H9 (cell line): ENCODE data around the gene PMP22. TPM values are rescaled to one million over a fixed set of nuclear protein-coding genes. Genes with fewer than 3 reads are reported as not detected.

ENCODE experiments used
- DNase-seq: peaks from one replicate; pipeline ENCODE4 v3.0.0-alpha.2; 2017
- H2AFZ ChIP-seq: one replicate; pipeline ENCODE4 v1.6.1; 2013; ENCODE audit warnings: mild to moderate bottlenecking, low read length, control low read depth, moderate library complexity
- H2AK5ac ChIP-seq: 2 replicates; pipeline ENCODE4 v1.6.1; 2013; ENCODE audit warnings: low read length, control low read depth, mixed read lengths; ENCODE audit not compliant: insufficient read length
- H2BK120ac ChIP-seq: one replicate; pipeline ENCODE4 v1.6.1; 2013; ENCODE audit warnings: low read depth, mild to moderate bottlenecking, low read length, control low read depth, inconsistent platforms; ENCODE audit not compliant: poor library complexity, severe bottlenecking
- H2BK12ac ChIP-seq: 2 replicates; pipeline ENCODE4 v1.6.1; 2013; ENCODE audit warnings: low read length, control low read depth, mixed read lengths, low read depth; ENCODE audit not compliant: insufficient read length
- H2BK15ac ChIP-seq: 2 replicates; pipeline ENCODE4 v1.6.1; 2013; ENCODE audit warnings: low read depth, low read length, control low read depth
- H2BK20ac ChIP-seq: one replicate; pipeline ENCODE4 v1.6.1; 2013; ENCODE audit warnings: low read depth, mild to moderate bottlenecking, low read length, control low read depth, inconsistent platforms; ENCODE audit not compliant: poor library complexity, severe bottlenecking
- H2BK5ac ChIP-seq: 2 replicates; pipeline ENCODE4 v1.6.1; 2013; ENCODE audit warnings: low read length, control low read depth, mixed read lengths; ENCODE audit not compliant: insufficient read length
- H3K14ac ChIP-seq: 2 replicates; pipeline ENCODE4 v1.6.1; 2013; ENCODE audit warnings: low read length, control low read depth; ENCODE audit not compliant: insufficient read depth
- H3K18ac ChIP-seq: 2 replicates; pipeline ENCODE4 v1.6.1; 2013; ENCODE audit warnings: low read depth, mild to moderate bottlenecking, mixed read lengths, low read length, control low read depth; ENCODE audit not compliant: insufficient read length
- H3K23ac ChIP-seq: 2 replicates; pipeline ENCODE4 v1.6.1; 2013; ENCODE audit warnings: low read length, control low read depth, mixed read lengths, low read depth; ENCODE audit not compliant: insufficient read length
- H3K23me2 ChIP-seq: 2 replicates; pipeline ENCODE4 v1.6.1; 2013; ENCODE audit warnings: low read depth, mild to moderate bottlenecking, mixed read lengths, low read length, control low read depth; ENCODE audit not compliant: insufficient read length, poor library complexity, severe bottlenecking
- H3K27ac ChIP-seq: 2 replicates; pipeline ENCODE4 v1.5.1; 2013; ENCODE audit warnings: low read length, control low read depth, mixed read lengths, low read depth; ENCODE audit not compliant: insufficient read length
- H3K27me3 ChIP-seq: 2 replicates; pipeline ENCODE4 v1.6.1; 2013; ENCODE audit warnings: low read length, control low read depth, inconsistent platforms; ENCODE audit not compliant: insufficient read depth
- H3K4ac ChIP-seq: 2 replicates; pipeline ENCODE4 v1.6.1; 2013; ENCODE audit warnings: low read depth, mild to moderate bottlenecking, control low read depth, inconsistent platforms, low read length, moderate library complexity
- H3K4me1 ChIP-seq: 2 replicates; pipeline ENCODE4 v1.6.1; 2013; ENCODE audit warnings: low read length, control low read depth, inconsistent platforms; ENCODE audit not compliant: insufficient read depth
- H3K4me2 ChIP-seq: 2 replicates; pipeline ENCODE4 v1.6.1; 2013; ENCODE audit warnings: low read length, control low read depth, mixed read lengths; ENCODE audit not compliant: insufficient read length, insufficient read depth
- H3K56ac ChIP-seq: 2 replicates; pipeline ENCODE4 v1.6.1; 2013; ENCODE audit warnings: low read depth, mild to moderate bottlenecking, mixed read lengths, low read length, control low read depth; ENCODE audit not compliant: insufficient read length
- H3K79me1 ChIP-seq: 2 replicates; pipeline ENCODE4 v1.6.1; 2013; ENCODE audit warnings: low read depth, mild to moderate bottlenecking, moderate library complexity, low read length, control low read depth, inconsistent platforms; ENCODE audit not compliant: insufficient read depth, poor library complexity, severe bottlenecking
- H3K79me2 ChIP-seq: 2 replicates; pipeline ENCODE4 v1.6.1; 2013; ENCODE audit warnings: low read length, control low read depth, inconsistent platforms; ENCODE audit not compliant: insufficient read depth
- H3K9ac ChIP-seq: 2 replicates; pipeline ENCODE4 v1.6.1; 2013; ENCODE audit warnings: low read length, control low read depth, mixed read lengths; ENCODE audit not compliant: insufficient read length; ENCODE audit errors: extremely low read depth
- H3K9me3 ChIP-seq: one replicate; pipeline ENCODE4 v1.6.1; 2013; ENCODE audit warnings: low read depth, low read length, inconsistent platforms; ENCODE audit not compliant: control insufficient read depth
- H3T11ph ChIP-seq: one replicate; pipeline ENCODE4 v1.6.1; 2013; ENCODE audit warnings: mild to moderate bottlenecking, low read length, control low read depth, inconsistent platforms
- H4K20me1 ChIP-seq: one replicate; pipeline ENCODE4 v1.6.1; 2013; ENCODE audit not compliant: control insufficient read depth, insufficient read length, insufficient read depth
- H4K5ac ChIP-seq: 2 replicates; pipeline ENCODE4 v1.6.1; 2013; ENCODE audit warnings: low read depth, mild to moderate bottlenecking, mixed read lengths, low read length, control low read depth; ENCODE audit not compliant: insufficient read length
- H4K8ac ChIP-seq: replicated peaks from 2 replicates; pipeline ENCODE4 v1.6.1; 2013; ENCODE audit warnings: low read length, control low read depth, mixed read lengths, low read depth; ENCODE audit not compliant: insufficient read length
- H4K91ac ChIP-seq: 2 replicates; pipeline ENCODE4 v1.6.1; 2013; ENCODE audit warnings: low read depth, mild to moderate bottlenecking, moderate library complexity, mixed read lengths, low read length, control low read depth; ENCODE audit not compliant: insufficient read length
- H3K27ac Mint-ChIP-seq, 3 experiments: 2 replicates in 2 of 3; 3 replicates in 1 of 3; pipeline ENCODE4 v1.8.0; 2020 to 2021; ENCODE audit warnings: mixed read lengths in 3 of 3, mild to moderate bottlenecking in 1 of 3, moderate library complexity in 1 of 3
- H3K27me3 Mint-ChIP-seq: 2 replicates; pipeline ENCODE4 v1.8.0; 2021; ENCODE audit warnings: low read depth, mild to moderate bottlenecking, moderate library complexity, mixed read lengths
- H3K36me3 Mint-ChIP-seq, 3 experiments: 2 replicates in 2 of 3; 3 replicates in 1 of 3; pipeline ENCODE4 v1.8.0; 2020 to 2021; ENCODE audit warnings: low read depth in 3 of 3, mixed read lengths in 3 of 3; ENCODE audit not compliant: insufficient read depth in 1 of 3
- H3K4me1 Mint-ChIP-seq, 2 experiments: 2 replicates each; pipeline ENCODE4 v1.8.0; 2020; ENCODE audit warnings: mixed read lengths in 2 of 2
- H3K4me3 Mint-ChIP-seq, 2 experiments: 2 replicates in 1 of 2; 3 replicates in 1 of 2; pipeline ENCODE4 v1.8.0; 2020 to 2021; ENCODE audit warnings: mild to moderate bottlenecking in 2 of 2, mixed read lengths in 2 of 2, moderate library complexity in 1 of 2
- H3K9me3 Mint-ChIP-seq, 2 experiments: 2 replicates in 1 of 2; 3 replicates in 1 of 2; pipeline ENCODE4 v1.8.0; 2020; ENCODE audit warnings: mild to moderate bottlenecking in 2 of 2, mixed read lengths in 2 of 2, moderate library complexity in 1 of 2
- WGBS: extraction: QIAGEN DNeasy Blood & Tissue Kit; methylation state at CpG from one replicate; pipeline ENCODE4 v1.1.7; 2013; ENCODE audit warnings: missing lambda C conversion rate, low lambda C conversion rate, mixed read lengths; ENCODE audit not compliant: insufficient read length; ENCODE audit errors: extremely low coverage; 5-methylcytosine and 5-hydroxymethylcytosine counted together
- total RNA-seq: library from RNA; stranded (reverse); gene quantifications from 2 replicates; pipeline ENCODE4 v1.2.1, GENCODE V29; 2021
- TF ChIP-seq, protein P1 (sequence below): fragments of 200-600 bp; sonication (generic); conservative IDR thresholded peaks from 3 replicates; pipeline ENCODE4 v1.8.0; 2021; ENCODE audit warnings: antibody characterized with exemption, mild to moderate bottlenecking

The PMP22 gene
- total RNA-seq, 1 experiment from 2014 or later: 1.5 TPM

DNA sequence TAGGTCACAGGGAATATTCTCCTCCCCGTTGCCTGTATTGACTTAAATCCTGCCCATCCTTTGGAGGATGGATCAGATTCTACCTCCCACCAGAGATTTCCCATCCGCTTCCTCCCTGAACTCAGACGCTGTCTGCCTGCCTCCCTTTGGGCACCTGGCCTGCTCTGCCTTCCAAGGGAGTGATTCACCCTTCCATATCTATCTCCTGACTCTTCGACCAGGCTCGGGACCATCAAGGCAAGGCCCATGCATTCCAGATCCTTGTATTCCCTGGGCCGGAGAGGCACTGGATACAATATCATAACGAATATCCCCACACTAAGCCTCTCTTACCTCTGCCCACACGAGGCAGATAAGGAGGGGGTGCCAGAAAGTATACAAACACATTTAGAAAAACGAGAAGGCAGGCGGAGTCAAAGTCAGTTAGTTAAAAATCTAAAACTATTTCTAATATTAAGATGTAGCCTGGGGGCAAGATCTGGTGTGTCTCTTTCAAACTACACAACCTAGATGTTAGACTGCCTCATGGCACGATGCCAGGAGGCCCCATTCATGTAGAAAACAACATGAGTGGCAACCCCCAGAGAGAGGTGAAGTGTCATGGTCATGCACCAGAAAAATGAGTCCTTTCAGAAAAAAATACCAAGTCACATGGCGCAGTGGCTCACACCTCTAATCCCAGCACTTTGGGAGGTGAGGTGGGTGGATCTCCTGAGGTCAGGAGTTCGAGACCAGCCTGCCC lies 9.2 kb downstream of the PMP22 start:
- WGBS: no CpG with 5 or more reads among the region's 13 CpGs
- Histone ChIP-seq H3K4me1 (no peaks in the 10 kb centered on the region), H3K14ac (no peak overlapping the region), H2BK5ac (no peak overlapping the region), H3K18ac (no peak overlapping the region), H3K4ac (no peak overlapping the region), H3K27ac (no peak overlapping the region), H2BK120ac (no peak overlapping the region), H3K79me2 (no peaks in the 10 kb centered on the region), H3K9ac (no peak overlapping the region), H4K5ac (no peak overlapping the region), H3K9me3 (no peaks in the 10 kb centered on the region), H3K27me3 (peaks cover 19% of the 10 kb centered on the region; the same call in 1 of the 2 replicates), H4K91ac (no peak overlapping the region), H4K20me1 (no peaks in the 10 kb centered on the region), H2AK5ac (no peak overlapping the region), H2BK15ac (no peak overlapping the region), H4K8ac (no peak overlapping the region), H2BK20ac (no peak overlapping the region), H3K23me2 (peaks cover 5% of the 10 kb centered on the region), H3K4me2 (no peak overlapping the region), H3T11ph (no peak overlapping the region), H3K56ac (no peak overlapping the region), H3K23ac (no peak overlapping the region), H2AFZ (no peak overlapping the region), H3K79me1 (no peaks in the 10 kb centered on the region), H2BK12ac (no peak overlapping the region)
- Mint-ChIP-seq H3K4me1 (peaks cover 7 to 15% of the 10 kb centered on the region in 2 experiments; a peak in 2 of 4 replicates), H3K9me3 (no peaks in the 10 kb centered on the region), H3K27me3 (peaks cover 58% of the 10 kb centered on the region), H3K36me3 (no peaks in the 10 kb centered on the region; a peak in 1 of 7 replicates), H3K27ac (no peak overlapping the region), H3K4me3 (no peak overlapping the region; a peak in 1 of 5 replicates)
- DNase-seq: no peak
- TF ChIP-seq, protein P1, sequence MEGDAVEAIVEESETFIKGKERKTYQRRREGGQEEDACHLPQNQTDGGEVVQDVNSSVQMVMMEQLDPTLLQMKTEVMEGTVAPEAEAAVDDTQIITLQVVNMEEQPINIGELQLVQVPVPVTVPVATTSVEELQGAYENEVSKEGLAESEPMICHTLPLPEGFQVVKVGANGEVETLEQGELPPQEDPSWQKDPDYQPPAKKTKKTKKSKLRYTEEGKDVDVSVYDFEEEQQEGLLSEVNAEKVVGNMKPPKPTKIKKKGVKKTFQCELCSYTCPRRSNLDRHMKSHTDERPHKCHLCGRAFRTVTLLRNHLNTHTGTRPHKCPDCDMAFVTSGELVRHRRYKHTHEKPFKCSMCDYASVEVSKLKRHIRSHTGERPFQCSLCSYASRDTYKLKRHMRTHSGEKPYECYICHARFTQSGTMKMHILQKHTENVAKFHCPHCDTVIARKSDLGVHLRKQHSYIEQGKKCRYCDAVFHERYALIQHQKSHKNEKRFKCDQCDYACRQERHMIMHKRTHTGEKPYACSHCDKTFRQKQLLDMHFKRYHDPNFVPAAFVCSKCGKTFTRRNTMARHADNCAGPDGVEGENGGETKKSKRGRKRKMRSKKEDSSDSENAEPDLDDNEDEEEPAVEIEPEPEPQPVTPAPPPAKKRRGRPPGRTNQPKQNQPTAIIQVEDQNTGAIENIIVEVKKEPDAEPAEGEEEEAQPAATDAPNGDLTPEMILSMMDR: no peak
